ENCODE data around the gene URB2. TPM values are rescaled to one million over a fixed set of nuclear protein-coding genes. Genes with fewer than 3 reads are reported as not detected.
"Not testable (repeated sequence)": the region's sequence is repeated elsewhere in the genome, so short reads cannot be mapped to it uniquely, and the experiment has no call there.

URB2 gene
- total RNA-seq, 1 experiment from 2014 or later = 21.9 TPM

DNA sequence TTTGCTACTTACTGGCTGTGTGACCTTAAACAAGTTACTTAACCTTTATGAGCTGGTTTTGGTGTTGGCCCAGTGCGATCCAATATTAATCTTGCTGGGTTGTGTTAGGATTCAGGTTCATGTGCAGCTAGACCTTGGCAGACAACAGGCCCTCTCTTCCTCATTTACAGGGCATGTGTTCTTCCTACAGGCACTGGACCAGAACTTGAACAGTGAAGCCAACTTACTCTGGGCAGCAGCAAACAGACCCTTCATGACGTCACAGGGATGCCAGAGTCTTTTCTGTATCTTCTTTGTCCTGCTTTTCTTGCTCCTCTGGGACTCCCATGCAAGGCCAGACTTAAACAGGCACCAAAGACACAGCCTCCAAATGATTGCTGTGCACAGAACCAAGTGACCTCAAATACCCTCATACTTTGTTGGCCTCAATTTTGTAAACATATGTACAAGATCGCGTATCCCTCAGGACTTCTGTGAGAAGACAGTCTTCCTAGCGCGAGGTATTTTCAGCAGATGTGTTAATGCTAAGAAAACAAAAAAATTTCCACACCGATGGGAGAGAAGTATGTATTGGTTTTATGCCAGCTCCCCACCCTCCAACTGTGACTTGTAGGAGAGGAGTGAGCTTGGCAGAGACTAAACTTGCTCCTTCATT lies 73.7 kb downstream of the URB2 start:
- intact Hi-C loops (cut with micrococcal nuclease; ENCODE audit: unreplicated experiment) = no loop called here
- POLR2A ChIA-PET = no interaction called here
- CTCF ChIA-PET = no interaction called here
- Histone ChIP-seq H3K36me3 (ENCODE audit: control insufficient read depth, insufficient read depth, low read length) (no peaks in the 10 kb centered on the region), H3K27ac (ENCODE audit: low read length) (no peak overlapping the region), H3K9me3 (ENCODE audit: control insufficient read depth, insufficient read depth, low read depth, low read length) (no peaks in the 10 kb centered on the region), H3K4me3 (ENCODE audit: low read depth in 2 of 2, low read length in 2 of 2) (no peak overlapping the region), H3K27me3 (ENCODE audit: control insufficient read depth, insufficient read depth, low read length) (no peaks in the 10 kb centered on the region), H3K4me1 (ENCODE audit: control insufficient read depth, insufficient read depth, low read length) (no peaks in the 10 kb centered on the region)
- in situ Hi-C loops (cut with HindIII; ENCODE audit: low pct_unique_long_range_greater_than_20kb, low sequenced_read_pairs) = no loop called here
- TF ChIP-seq, protein P1, sequence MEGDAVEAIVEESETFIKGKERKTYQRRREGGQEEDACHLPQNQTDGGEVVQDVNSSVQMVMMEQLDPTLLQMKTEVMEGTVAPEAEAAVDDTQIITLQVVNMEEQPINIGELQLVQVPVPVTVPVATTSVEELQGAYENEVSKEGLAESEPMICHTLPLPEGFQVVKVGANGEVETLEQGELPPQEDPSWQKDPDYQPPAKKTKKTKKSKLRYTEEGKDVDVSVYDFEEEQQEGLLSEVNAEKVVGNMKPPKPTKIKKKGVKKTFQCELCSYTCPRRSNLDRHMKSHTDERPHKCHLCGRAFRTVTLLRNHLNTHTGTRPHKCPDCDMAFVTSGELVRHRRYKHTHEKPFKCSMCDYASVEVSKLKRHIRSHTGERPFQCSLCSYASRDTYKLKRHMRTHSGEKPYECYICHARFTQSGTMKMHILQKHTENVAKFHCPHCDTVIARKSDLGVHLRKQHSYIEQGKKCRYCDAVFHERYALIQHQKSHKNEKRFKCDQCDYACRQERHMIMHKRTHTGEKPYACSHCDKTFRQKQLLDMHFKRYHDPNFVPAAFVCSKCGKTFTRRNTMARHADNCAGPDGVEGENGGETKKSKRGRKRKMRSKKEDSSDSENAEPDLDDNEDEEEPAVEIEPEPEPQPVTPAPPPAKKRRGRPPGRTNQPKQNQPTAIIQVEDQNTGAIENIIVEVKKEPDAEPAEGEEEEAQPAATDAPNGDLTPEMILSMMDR (IDR thresholded peaks at IDR 0.05) = no peak
- TF ChIP-seq TCF7L2 (IDR thresholded peaks at IDR 0.05; ENCODE audit: low read depth, low read length) = no peak
- TF ChIP-seq, protein P2, sequence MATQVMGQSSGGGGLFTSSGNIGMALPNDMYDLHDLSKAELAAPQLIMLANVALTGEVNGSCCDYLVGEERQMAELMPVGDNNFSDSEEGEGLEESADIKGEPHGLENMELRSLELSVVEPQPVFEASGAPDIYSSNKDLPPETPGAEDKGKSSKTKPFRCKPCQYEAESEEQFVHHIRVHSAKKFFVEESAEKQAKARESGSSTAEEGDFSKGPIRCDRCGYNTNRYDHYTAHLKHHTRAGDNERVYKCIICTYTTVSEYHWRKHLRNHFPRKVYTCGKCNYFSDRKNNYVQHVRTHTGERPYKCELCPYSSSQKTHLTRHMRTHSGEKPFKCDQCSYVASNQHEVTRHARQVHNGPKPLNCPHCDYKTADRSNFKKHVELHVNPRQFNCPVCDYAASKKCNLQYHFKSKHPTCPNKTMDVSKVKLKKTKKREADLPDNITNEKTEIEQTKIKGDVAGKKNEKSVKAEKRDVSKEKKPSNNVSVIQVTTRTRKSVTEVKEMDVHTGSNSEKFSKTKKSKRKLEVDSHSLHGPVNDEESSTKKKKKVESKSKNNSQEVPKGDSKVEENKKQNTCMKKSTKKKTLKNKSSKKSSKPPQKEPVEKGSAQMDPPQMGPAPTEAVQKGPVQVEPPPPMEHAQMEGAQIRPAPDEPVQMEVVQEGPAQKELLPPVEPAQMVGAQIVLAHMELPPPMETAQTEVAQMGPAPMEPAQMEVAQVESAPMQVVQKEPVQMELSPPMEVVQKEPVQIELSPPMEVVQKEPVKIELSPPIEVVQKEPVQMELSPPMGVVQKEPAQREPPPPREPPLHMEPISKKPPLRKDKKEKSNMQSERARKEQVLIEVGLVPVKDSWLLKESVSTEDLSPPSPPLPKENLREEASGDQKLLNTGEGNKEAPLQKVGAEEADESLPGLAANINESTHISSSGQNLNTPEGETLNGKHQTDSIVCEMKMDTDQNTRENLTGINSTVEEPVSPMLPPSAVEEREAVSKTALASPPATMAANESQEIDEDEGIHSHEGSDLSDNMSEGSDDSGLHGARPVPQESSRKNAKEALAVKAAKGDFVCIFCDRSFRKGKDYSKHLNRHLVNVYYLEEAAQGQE (IDR thresholded peaks at IDR 0.05; ENCODE audit: insufficient read depth in 1 of 2, low read depth in 2 of 2, low read length in 1 of 2) = no peak
- no peak for TF ChIP-seq POLR2AphosphoS5 (IDR thresholded peaks at IDR 0.05; ENCODE audit: low read depth, low read length)
- no peak for TF ChIP-seq SIN3A (IDR thresholded peaks at IDR 0.05; ENCODE audit: borderline replicate concordance, insufficient read depth, low read depth, low read length)
- no TSS peak for BruUV-seq (replicated peaks)
- ATAC-seq (no peak), DNase-seq (ENCODE audit: low read depth, low spot score) (no peak)

DNA sequence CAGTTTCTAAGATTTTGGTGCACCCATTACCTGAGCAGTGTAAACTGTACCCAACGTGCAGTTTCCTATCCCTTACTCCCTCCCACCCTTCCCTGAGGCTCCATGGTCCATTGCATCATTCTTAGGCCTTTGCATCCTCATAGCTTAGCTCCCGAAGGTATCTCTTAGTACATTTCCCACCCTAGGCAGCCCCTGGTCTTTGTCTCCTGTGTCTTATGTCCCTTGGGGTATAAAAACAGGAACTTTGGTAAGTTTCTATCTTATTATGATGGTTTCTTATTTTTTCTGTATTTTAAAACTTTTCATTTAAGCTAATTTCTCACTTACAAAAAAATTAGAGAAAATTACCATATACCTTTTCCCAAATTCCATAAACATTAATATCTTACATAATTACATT lies 78.1 kb downstream of the URB2 start:
- no peak for TF ChIP-seq TCF7L2 (IDR thresholded peaks at IDR 0.05; ENCODE audit: low read depth, low read length)
- no peak for TF ChIP-seq SIN3A (IDR thresholded peaks at IDR 0.05; ENCODE audit: borderline replicate concordance, insufficient read depth, low read depth, low read length)
- TF ChIP-seq POLR2AphosphoS5 (IDR thresholded peaks at IDR 0.05; ENCODE audit: low read depth, low read length) = no peak
- TF ChIP-seq, protein P2 (IDR thresholded peaks at IDR 0.05; ENCODE audit: insufficient read depth in 1 of 2, low read depth in 2 of 2, low read length in 1 of 2) = no peak
- TF ChIP-seq, protein P1 (IDR thresholded peaks at IDR 0.05) = no peak
- no peaks in the 10 kb centered on the region for H3K4me1 ChIP-seq (ENCODE audit: control insufficient read depth, insufficient read depth, low read length)
- DNase-seq (ENCODE audit: low read depth, low spot score) (no peak), ATAC-seq (no peak)
- H3K27ac ChIP-seq (ENCODE audit: low read length) = no peak overlapping the region
- no peak overlapping the region for H3K4me3 ChIP-seq (ENCODE audit: low read depth in 2 of 2, low read length in 2 of 2)
- in situ Hi-C loops (cut with HindIII; ENCODE audit: low pct_unique_long_range_greater_than_20kb, low sequenced_read_pairs) (no loop called here), intact Hi-C loops (cut with micrococcal nuclease; ENCODE audit: unreplicated experiment) (no loop called here)
- ChIA-PET CTCF (no interaction called here), POLR2A (no interaction called here)
- H3K27me3 ChIP-seq (ENCODE audit: control insufficient read depth, insufficient read depth, low read length) = no peaks in the 10 kb centered on the region
- BruUV-seq (replicated peaks) = no TSS peak
- no peaks in the 10 kb centered on the region for H3K36me3 ChIP-seq (ENCODE audit: control insufficient read depth, insufficient read depth, low read length)
- H3K9me3 ChIP-seq (ENCODE audit: control insufficient read depth, insufficient read depth, low read depth, low read length) = no peaks in the 10 kb centered on the region

GRCh38 chr1:229705152-229705551 lies 79.1 kb downstream of the URB2 start:
- BruUV-seq (replicated peaks); DNase-seq (ENCODE audit: low read depth, low spot score); H3K4me1 ChIP-seq (ENCODE audit: control insufficient read depth, insufficient read depth, low read length); H3K9me3 ChIP-seq (ENCODE audit: control insufficient read depth, insufficient read depth, low read depth, low read length); intact Hi-C loops (cut with micrococcal nuclease; ENCODE audit: unreplicated experiment); H3K36me3 ChIP-seq (ENCODE audit: control insufficient read depth, insufficient read depth, low read length); in situ Hi-C loops (cut with HindIII; ENCODE audit: low pct_unique_long_range_greater_than_20kb, low sequenced_read_pairs); ATAC-seq; H3K27ac ChIP-seq (ENCODE audit: low read length); H3K27me3 ChIP-seq (ENCODE audit: control insufficient read depth, insufficient read depth, low read length); POLR2A ChIA-PET; CTCF ChIA-PET; H3K4me3 ChIP-seq (ENCODE audit: low read depth in 2 of 2, low read length in 2 of 2): not testable (repeated sequence)

All from Panc1 (cell line).